Renal cortical epithelial cell (primary cell): ENCODE results near the gene SLC43A2. TPM values are rescaled to one million over a fixed set of nuclear protein-coding genes. Genes with fewer than 3 reads are reported as not detected.

ENCODE experiments used
- DNase-seq: peaks from one replicate; pipeline ENCODE4 v3.0.0-alpha.2; 2011; ENCODE audit warnings: low read depth
- total RNA-seq: library from RNA; depleted of rRNA; stranded (reverse); fragments of >200 nt; gene quantifications from 2 replicates; pipeline ENCODE4 v1.2.3, GENCODE V29; 2014

Gene SLC43A2
- total RNA-seq, 1 donor from 2014 or later: 33.1 TPM

DNA sequence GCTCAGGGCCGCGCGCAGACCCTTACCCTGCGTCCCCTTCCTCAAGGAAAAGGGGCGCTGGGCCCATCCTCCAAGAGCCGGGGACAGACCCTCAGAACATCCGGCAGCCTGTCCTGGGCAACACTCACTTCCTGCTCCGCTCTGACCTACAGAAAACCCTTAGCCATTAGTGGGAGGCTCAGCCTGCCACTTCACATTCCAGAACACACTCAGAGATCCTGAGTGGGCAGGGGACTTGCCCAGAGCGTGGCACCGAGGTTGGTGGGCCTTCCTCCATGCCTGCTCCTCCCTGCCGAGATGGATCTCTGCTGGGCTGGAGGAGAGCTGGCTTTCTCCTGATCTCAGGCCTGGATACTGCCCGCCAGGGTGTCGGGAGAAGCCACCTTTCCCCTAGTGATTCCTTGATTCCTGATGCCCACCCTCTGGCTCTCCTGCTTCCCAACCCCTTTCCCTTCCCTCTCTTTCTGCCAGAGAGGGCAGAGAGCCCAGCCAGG lies 15.4 kb upstream of the SLC43A2 start:
- DNase-seq: peak; percentile 22

DNA sequence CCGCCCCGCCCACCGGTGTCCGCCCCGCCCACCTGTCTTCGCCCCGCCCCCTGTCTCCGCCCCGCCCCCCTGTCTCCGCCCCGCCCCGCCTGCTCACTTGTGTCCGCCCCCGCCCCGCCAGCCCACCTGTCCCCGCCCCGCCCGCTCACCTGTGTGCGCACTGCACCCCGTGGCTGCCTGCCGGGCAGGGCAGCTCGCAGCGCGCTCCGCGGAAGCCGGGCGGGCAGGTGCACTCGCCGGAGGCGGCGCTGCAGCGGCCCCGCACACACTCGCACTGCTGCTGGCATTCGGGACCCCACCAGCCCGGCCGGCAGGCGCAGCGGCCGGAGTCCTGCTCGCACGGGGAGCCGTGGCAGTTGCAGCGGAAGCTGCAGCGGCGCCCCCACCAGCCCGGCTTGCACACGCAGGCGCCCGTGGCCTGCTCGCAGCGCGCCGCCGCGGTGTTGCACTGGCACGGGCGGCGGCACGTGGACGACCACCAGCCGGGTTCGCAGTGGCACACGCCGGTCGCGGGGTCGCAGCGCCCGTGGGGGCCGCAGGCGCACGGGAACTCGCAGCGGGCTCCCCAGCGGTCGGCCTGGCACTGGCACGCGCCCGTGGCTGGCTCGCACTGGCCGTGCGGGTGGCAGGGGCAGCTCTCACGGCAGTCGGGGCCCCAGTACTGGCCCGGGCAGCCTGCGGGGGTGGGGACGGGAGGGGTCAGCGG lies 14.8 kb upstream of the SLC43A2 start:
- DNase-seq: no peak

DNA sequence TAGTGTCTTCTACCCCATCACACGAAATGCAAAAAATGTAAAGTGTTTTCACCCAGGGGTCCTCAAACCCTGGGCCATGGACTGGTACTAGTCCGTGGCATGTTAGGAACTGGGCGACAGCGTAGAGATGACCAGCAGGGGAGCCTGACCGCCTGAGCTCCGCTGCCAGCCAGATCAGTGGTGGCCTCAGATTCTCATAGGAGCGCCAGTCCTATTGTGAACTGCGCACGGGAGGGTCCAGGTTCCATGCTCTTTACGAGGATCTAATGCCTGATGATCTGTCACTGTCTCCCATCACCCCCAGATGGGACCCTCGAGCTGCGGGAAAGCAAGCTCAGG lies 12.4 kb upstream of the SLC43A2 start:
- DNase-seq: no peak

DNA sequence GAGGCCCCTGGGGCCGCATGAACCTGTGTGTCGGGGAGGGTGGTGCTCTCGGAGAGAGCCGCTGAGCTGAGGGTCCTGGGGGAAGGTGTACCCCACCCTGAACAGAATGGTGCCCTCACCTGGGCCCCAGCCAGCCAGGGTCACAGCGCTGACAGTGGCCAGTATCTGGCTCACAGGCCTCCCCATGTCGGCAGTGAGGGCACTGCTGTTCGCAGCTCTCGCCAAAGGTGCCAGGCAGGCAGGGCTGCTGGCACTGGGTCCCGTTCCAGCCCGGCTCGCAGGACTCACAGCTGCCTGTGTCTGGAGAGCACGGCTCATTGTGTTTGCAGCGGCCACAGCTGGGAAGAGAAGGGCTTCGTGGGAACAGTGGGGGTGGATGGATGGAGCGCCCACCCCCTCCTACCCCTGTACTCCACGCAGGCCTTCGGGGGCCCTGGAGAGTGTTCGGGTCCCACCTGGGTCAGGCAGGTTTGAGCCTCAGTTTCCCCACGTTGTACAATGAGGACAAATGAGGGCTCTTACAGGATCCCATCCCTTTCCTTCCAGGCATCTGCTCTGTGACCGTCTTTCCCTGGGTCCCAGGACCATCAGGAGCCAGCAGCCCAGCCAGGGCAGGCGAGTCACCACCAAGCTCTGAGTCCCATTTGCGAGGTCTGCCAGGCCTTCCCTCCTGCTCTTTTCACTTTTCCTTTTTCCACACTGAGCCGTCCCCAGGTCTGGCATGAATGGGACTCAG lies 11.9 kb upstream of the SLC43A2 start:
- no peak for DNase-seq

DNA sequence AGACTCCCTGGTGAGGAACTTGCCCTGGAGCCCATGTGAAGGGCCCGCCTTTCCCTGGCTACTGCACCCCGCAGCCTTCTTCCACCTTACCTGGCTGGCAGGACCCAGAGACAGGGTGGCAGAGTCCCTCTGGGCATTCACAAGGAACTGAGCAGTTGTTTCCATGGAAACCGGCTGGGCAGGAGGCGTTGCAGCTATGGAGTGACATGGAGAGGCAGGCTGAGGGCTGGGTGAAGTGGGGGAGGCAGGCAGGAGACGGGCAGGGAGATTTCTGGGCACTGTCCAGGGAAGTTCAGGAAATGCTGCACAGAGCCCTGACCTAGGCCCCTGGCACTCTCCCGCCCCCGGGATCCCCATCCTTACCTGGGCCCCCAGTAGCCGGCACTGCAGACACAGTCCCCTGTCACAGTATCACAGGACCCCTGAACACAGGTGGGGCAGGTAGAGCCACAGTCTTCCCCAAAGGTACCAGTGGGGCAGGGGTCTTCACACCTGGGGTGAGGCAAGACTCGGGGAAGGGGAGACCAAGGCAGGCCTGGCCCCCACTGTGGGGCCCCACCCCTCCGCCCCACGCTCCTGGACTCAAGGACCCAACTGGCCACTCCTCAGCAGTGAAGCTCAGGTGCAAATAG lies 11.0 kb upstream of the SLC43A2 start:
- peak; percentile 40 for DNase-seq

DNA sequence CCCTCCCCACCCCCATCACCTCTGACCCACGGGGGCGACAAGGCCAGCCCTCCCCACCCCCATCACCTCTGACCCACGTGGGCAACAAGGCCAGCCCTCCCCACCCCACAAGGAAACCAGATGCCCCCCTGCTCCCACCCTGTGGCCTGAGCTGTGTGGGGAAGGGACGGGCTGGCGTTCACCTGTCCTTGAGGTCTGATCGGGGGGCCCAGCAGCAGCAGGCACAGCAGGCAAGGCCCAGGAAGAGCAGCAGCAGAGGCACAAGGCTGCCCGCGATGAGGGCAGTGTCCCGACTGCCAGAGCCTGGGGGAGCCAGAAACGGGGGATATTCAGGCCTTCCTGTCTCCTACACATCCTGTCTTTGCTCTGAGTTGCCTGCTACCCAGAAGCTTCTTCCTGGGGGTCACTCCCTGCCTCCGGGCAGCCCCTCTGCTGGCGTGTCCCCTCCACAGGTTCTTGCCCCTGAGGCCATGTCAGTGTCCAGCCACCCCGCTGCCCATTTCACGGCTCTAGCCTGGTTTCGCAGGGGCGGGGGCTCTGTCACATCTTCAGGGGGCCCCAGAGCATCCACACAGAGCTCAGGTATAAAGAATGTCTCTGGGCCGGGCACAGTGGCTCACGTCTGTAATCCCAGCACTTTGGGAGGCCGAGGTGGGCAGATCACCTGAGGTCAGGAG lies 10.1 kb upstream of the SLC43A2 start:
- no peak for DNase-seq

DNA sequence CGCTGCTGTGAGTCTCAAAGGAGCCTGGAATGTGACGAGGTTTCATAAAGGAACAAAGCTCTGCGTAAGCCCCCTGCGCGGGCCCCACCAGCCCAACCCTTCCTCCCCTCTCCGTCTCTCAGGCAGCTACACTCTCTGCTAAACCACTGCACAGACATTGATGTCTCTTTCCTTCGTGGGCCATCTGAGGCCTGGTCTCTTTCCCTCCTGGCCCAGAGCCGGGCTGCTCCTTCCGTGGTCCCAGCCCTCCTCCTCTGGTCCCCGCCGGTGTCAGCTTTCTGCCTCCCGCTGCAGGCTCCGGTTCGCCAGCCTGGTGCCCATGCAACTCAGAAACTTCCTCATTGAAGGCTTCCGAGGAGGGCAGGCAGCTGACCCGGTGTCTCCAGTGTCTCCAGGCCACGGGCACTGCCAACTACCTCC lies 9.5 kb upstream of the SLC43A2 start:
- no peak for DNase-seq

DNA sequence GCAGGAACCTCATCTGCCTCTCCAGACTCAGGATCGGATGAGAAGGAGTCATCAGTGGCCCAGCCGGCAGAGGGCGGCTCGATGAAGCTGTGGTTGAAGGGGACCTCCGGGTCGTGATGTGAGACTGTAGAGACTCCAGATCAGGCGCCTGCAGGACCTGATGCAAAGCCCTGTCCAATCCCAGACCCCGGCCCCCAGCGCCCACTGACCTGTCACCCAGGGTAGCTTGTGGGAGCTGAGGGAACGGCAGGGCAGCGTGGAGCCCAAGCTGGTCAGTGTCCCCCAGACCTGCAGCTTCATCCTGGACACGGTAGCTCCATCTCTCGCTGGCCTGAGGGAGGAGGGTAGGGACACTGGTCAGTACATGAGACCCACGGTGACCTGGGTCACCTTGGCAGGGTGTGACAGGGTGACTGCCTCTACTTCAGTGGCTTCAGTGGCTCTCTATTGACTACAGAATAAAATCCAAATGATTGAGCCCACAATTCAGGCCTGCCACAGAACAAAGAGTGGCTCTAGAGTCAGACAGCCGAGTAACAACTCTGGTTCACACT lies 8.2 kb upstream of the SLC43A2 start:
- DNase-seq: no peak

DNA sequence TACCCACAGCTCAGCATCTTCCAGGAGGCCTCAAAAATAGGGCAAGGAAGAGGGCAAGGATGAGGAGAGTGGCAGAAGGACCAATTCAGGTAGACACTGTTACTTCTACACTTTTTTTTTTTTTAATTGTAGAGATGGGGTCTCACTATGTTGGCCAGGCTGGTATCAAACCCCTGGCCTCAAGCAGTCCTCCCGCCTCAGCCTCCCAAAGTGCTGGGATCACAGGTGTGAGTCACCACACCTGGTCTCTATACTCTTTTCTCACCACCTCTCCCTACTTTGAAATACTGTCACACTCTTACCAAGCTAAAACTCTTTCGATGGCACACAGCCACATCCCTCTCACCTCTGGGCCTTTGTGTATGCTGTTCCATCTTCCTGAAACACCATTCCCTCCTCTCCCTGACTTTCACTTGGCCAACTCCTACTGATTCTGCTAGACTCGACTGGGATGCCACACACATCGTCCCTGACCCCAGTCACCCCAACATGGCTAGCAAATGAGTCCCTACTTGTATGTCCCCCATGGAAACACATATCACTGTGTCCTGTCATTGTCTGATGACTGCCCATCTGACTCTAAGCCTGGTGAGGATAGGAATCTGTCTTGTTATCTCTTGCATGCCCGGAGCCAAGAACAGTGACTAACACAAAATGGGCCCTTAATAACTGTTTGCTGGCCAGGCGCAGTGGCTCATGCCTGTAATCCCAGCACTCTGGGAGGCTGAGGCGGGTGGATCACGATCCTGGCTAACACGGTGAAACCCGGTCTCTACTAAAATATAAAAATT lies 7.2 kb upstream of the SLC43A2 start:
- DNase-seq: no peak

DNA sequence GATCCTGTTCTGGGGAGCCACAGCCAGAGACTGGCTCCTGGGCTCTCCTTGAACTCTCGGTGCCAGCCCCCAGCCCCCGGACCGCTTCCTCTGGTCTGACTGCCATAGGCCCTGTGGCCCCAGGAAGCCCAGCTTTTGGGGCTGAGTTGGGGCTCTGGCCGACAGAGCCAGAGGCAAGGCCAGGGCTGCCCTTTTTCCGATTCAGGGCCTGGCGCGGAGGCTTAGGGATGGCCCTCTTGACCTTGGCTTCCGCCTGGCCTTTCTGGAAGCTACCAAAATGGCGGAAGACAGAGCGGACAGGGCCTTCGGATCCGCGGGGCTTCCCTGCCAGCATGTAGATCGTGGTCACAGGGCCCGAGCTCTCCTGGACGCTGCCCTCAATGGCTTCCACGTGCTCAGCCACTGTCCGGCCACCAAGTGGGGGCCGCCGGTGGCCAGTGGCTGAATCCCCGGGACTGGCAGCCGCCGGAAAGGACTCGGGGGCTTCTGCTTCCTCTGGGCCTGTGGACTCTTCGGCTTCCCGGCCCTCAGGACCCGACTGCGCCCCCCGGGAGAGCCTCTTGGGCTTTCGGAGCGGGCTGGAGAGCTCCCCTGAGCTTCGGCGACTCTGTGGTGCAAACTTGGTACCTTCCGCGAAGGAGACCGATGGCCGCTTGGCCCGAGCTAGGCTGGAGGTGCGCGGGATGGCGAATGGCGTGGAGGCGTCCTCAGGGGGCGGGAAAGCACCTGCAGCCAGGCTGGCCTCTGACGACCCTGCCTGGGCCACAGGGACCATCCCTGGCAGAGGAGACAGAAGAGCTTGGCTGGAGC lies 6.4 kb upstream of the SLC43A2 start:
- no peak for DNase-seq

DNA sequence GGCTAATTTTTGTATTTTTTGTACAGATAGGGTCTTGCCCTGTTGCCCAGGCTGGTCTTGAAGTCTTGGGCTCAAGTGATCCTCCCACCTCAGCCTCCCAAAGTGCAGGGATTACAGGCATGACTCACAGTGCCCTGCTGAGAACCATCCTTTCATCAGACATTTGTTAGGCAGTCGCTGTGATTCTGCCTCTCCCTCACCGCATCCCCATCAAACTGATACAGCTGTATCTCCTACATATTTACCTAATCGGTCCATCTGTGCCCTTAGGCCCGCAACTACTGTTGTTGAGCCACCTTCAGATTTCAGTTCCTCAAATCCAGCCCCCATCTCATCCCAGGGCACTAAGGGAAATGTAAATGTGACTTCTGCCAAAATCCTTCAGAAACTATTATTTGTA lies 2.0 kb upstream of the SLC43A2 start:
- DNase-seq: no peak

DNA sequence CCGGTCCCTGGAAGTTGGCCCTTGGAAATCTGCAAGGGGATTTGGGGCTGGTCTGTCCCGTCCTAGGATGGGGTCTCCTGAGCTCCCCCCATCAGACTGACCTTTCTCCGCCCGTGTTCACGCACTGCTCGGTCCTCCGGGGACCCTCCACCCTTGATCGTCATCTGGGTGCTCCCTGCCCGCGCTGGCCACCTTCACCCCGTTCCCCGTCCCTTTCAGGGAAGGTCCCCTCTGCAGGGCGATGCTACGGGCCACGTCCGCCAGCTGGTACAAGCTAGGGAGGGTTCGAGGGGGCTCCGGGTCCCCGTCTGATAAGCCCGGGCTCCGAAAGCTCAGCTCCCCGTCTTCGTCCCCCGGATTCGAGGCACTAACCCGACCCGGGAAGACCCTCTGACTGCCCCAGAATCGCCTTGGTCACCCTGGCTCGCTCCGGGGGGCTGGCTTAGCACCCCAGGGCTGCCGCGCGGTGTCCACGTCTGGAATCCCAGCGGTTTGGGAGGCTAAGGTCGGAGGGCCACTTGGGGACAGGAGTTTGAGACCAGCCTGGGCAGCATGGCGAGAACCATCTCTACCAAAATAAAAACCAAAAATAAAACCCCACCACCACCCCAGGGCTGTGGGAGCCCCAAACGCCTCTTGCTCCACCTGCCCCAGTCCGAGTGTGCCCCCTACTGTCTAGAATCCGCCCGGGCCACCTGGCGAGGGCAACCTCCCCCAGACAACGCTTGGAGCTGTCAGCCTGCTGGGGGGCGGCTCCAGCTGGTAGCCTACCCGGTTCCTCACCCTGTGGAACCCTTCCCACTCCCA lies 1.1 kb upstream of the SLC43A2 start:
- DNase-seq: no peak

DNA sequence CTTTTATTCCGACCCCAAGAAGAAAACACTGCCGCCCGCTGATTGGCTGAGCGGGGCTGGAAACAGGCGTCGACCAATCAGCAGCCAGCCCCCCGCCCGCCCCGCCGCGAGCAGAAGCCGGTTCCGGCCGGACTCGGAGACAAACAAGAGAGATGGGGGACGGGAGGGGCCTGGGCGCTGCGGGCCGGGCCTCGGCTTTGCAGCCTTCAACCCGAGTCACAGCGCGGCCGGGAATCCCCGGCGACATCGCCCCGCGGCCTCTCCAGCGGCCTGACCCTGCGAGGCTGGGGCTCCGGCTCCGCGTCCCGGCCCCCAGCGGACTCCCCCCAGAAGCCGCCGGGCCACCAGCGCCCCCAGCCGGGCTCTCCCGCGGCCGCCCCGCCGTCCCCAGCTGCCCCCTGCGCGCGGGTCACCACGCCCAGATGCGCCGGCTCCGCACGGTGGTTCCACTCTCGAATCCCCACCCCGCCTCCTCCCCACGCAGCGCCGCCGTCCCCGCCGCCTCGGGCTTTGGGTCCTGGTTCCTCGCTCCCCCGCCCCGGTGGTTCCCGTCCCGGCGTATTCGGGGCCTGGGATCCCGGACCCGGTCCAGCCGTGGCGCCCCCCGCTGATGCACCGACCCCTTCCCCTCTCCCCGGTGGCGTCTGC lies 346 bp upstream of the SLC43A2 start:
- peak; percentile 79 for DNase-seq

DNA sequence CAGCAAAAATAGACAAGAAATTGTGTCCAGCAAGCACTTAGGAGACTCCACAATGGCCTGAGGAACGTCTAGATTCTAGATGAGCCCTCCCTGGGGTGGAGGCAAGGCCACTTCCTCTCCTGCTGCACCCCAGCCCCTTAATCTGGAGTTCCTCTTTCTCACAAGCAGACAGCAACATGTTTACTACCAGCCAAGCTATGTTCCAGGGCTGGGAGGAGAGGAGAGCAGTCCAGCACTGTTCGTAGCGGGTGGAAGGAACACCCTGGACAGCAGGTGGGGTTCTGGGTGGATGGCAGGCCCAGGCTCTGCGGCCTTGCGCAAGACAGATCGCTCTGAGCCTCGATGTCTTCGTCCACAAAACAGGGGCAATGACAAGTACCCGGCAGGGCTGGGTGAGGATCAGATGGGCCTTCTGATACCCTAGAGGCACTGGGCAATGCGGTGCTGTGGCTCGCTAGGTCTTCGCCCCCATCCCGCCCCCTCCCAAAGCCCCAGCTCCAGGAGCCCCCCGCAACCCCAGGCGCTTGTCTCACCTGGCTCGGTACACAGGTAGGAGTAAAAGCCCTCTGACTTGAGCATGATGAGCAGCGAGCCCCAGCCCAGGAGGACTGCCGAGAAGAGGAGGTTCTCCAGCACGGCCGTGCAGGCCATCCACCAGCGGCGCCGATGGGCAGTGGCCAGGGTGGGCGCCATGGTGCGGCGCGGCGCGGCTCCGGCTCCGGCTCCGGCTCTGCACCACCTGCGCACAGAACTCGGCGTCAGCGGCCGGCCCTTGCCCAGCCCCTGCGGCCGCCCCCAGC lies 1.3 kb downstream of the SLC43A2 start:
- no peak for DNase-seq

DNA sequence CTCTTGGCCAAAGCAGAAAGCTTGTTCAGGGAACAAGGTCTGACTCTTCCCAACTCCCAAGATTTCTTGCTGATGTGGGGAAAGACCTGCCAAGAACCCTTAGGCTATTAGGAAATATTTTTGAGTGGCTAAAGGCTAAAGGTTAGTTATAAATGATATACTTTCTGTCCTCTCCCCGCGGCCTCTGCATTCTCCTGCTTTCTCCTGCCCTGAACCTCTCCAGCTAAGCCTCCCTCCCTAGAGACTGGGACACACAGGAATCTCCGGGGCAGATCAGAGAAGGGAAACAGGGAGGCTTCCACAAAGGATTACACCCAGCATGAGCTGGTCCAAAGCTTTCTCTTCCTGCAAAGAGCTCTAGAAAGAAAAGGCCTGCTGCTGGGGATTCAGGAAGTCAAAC lies 2.3 kb downstream of the SLC43A2 start:
- DNase-seq: no peak

DNA sequence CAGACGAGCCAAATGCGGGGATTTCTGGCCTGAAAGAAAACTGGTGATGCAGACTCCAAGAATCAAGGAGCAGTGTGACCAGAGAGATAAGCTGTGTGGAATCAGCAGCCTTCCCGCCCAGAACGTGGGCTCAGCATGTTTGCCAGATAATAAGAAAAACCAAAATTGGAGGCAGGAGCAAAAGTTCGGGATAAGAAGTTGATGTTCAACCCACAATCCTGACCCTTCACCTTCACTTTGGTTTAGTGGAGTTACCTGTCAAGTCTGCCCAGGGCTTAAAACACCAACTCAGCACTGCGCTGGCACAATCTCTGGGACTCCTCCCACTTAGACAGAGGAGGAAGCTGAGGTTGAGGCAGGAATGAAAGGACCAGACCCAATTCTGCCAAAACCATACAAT lies 3.1 kb downstream of the SLC43A2 start:
- DNase-seq: no peak

DNA sequence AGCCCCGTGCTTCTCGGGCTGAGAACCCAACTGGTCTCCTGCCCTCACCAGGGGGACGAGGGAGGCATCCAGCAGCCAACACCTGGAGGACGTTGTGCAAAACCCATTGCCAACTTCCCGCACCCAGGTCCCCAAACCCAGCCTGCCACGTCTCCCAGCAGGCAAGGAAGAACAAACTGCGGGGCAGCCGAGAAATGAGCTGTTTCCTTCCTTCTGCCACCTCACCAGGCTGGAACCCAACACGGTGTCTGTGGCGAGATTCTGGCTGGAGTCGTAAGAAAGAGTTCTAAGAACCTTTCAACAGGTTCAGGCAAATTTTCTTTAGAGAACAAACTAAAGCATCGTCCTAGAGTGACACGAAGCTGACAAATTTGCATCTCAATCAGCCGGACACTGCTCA lies 3.6 kb downstream of the SLC43A2 start:
- no peak for DNase-seq

DNA sequence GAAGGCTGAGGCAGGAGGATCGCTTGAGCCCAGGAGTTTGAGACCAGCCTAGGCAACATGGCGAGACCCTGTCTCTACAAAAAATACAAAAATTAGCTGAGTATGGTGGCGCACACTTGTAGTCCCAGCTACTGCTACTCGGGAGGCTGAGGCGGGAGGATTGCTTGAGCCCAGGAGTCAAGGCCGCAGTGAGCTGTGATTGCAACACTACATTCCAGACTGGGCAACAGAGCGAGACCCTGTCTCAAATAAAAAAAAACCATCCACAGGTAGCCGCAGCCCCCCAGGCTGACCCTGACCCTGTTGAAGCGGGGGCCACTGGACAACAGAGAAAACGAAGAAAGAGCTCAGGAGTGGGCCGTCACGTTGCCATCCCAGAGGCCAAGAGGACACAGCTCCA lies 4.0 kb downstream of the SLC43A2 start:
- DNase-seq: no peak
